ENCODE data around the gene PCMT1. TPM values are rescaled to one million over a fixed set of nuclear protein-coding genes. Genes with fewer than 3 reads are reported as not detected.

The PCMT1 gene
- total and polyA plus RNA-seq, 9 of the 15 experiments (the other 6 are each of a cell fraction or from before 2014, with no cell fraction given): 217 to 541 (median 327) TPM

DNA sequence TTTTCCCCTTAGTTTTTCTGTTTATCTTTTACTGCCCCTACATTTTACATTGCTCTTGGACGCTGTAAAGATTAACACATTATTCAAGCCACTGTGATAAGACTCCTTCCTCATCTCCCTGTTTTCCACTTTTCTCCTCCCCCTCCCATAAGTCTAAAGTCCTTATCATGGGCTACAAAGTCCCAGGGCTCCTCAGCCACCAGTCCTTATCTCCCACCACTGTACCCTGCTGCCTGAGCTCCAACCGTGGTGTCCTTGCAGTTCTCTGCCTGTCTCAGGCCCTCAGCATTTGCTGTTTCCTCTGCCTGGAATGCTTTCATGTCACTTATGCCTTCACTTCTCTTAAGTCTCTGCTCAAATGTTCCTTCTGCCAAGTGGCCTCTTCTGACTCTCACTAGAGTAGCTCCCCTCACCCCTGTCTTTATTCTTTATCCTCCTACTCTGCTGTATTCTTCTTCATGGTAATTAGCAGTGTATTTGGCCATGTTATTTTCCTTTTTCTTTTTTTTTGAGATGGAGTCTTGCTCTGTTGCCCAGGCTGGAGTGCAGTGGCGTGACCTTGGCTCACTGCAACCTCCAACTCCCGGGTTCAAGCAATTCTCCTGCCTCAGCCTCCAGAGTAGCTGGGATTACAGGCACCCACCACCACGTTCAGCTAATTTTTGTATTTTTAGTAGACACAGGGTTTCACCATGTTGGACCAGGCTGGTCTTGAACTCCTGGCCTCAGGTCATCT lies 20.9 kb upstream of the PCMT1 start (continued):
- TF ChIP-seq ID3 (CRISPR knock-in tag; IDR thresholded peaks at IDR 0.05): no peak
- TF ChIP-seq ID3 (tag; IDR thresholded peaks at IDR 0.05): peak; percentile 37; the same call in 1 of the 2 replicates
- TF ChIP-seq ZNF444 (CRISPR knock-in tag; IDR thresholded peaks at IDR 0.05): peak; percentile 39; the same call in 1 of the 2 replicates
- peak; percentile 9; the same call in 1 of the 2 replicates for TF ChIP-seq REST (IDR thresholded peaks at IDR 0.05; ENCODE audit: borderline replicate concordance)
- no peak for TF ChIP-seq REST (CRISPR knock-in tag; IDR thresholded peaks at IDR 0.05; ENCODE audit: low read depth)
- no peak for TF ChIP-seq ZNF778 (CRISPR knock-in tag; IDR thresholded peaks at IDR 0.05)
- TF ChIP-seq TOE1 (IDR thresholded peaks at IDR 0.05; ENCODE audit: borderline replicate concordance): peak; percentile 73
- no peak for TF ChIP-seq TOE1 (CRISPR knock-in tag; IDR thresholded peaks at IDR 0.05; ENCODE audit: borderline replicate concordance, low read depth)
- TF ChIP-seq NR0B1 (IDR thresholded peaks at IDR 0.05; ENCODE audit: partially characterized antibody): no peak
- no peak for TF ChIP-seq ZNF174 (CRISPR knock-in tag; IDR thresholded peaks at IDR 0.05)
- TF ChIP-seq GATAD2B (IDR thresholded peaks at IDR 0.05; ENCODE audit: borderline replicate concordance): peak; percentile 87
- no peak for TF ChIP-seq TEAD2 (tag; IDR thresholded peaks at IDR 0.05)
- TF ChIP-seq POLR2AphosphoS5 (IDR thresholded peaks at IDR 0.05; ENCODE audit: control insufficient read depth, insufficient read depth, low read depth, low read length): peak; percentile 97
- TF ChIP-seq HDAC6 (IDR thresholded peaks at IDR 0.05; ENCODE audit: low read depth, low read length): no peak
- no peak for TF ChIP-seq STAG1 (CRISPR knock-in tag; IDR thresholded peaks at IDR 0.05; ENCODE audit: borderline replicate concordance)
- TF ChIP-seq NBN (IDR thresholded peaks at IDR 0.05; ENCODE audit: low read depth): peak; percentile 98
- TF ChIP-seq, protein P1, sequence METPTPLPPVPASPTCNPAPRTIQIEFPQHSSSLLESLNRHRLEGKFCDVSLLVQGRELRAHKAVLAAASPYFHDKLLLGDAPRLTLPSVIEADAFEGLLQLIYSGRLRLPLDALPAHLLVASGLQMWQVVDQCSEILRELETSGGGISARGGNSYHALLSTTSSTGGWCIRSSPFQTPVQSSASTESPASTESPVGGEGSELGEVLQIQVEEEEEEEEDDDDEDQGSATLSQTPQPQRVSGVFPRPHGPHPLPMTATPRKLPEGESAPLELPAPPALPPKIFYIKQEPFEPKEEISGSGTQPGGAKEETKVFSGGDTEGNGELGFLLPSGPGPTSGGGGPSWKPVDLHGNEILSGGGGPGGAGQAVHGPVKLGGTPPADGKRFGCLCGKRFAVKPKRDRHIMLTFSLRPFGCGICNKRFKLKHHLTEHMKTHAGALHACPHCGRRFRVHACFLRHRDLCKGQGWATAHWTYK (CRISPR knock-in tag; IDR thresholded peaks at IDR 0.05): peak; percentile 62; the same call in 1 of the 2 replicates
